Activated effector memory CD4-positive, alpha-beta T cell treated with Interleukin-2 at 50 U/mL for 16 hours (primary cell): Measurements from ENCODE around the gene SKP2.

Experiments
- DNase-seq: peaks from one replicate; pipeline ENCODE4 v3.0.0-alpha.2; 2020

The SKP2 gene

GRCh38 chr5:36202521-36202961 lies 50.6 kb downstream of the SKP2 start:
- no peak for DNase-seq

GRCh38 chr5:36205329-36205728 lies 53.4 kb downstream of the SKP2 start:
- DNase-seq: no peak

- DNase-seq: no peak
Observed at GRCh38 chr5:36206913-36207312, 55.0 kb downstream of the SKP2 start.

- no peak for DNase-seq
Observed at GRCh38 chr5:36208786-36209185, 56.9 kb downstream of the SKP2 start.

- no peak for DNase-seq
Observed at GRCh38 chr5:36209664-36210063, 57.8 kb downstream of the SKP2 start.

GRCh38 chr5:36214436-36214835 lies 62.5 kb downstream of the SKP2 start:
- DNase-seq: no peak

GRCh38 chr5:36215910-36216309 lies 64.0 kb downstream of the SKP2 start:
- DNase-seq: no peak

GRCh38 chr5:36217567-36217966 lies 65.7 kb downstream of the SKP2 start:
- DNase-seq: no peak

- DNase-seq: no peak
Observed at GRCh38 chr5:36217988-36218387, 66.1 kb downstream of the SKP2 start.

- DNase-seq: no peak
Observed at GRCh38 chr5:36222620-36223019, 70.7 kb downstream of the SKP2 start.

- no peak for DNase-seq
Observed at GRCh38 chr5:36227046-36227445, 75.1 kb downstream of the SKP2 start.

- no peak for DNase-seq
Observed at GRCh38 chr5:36228505-36228904, 76.6 kb downstream of the SKP2 start.

- DNase-seq: no peak
Observed at GRCh38 chr5:36230151-36230790, 78.4 kb downstream of the SKP2 start.

- DNase-seq: no peak
Observed at GRCh38 chr5:36232533-36232932, 80.6 kb downstream of the SKP2 start.
